LHCN-M2 (cell line): Measurements from ENCODE around the gene GALC. TPM values are rescaled to one million over a fixed set of nuclear protein-coding genes. Genes with fewer than 3 reads are reported as not detected.
A peak's percentile ranks its signal among the peaks of the same experiment; 100 is the strongest.

ENCODE experiments used
- DNase-seq: peaks from one replicate; pipeline ENCODE4 v3.0.0-alpha.2; 2012; ENCODE audit warnings: low read depth
- total RNA-seq: library from RNA; depleted of rRNA; stranded (reverse); fragments of >200 nt; gene quantifications from 2 replicates; pipeline ENCODE4 v1.2.3, GENCODE V29; 2014

Gene GALC
- total RNA-seq, 1 experiment from 2014 or later = 23.4 TPM

GRCh38 chr14:87960013-87960787 is 32.8 kb downstream of the GALC start:
- no peak for DNase-seq

DNA sequence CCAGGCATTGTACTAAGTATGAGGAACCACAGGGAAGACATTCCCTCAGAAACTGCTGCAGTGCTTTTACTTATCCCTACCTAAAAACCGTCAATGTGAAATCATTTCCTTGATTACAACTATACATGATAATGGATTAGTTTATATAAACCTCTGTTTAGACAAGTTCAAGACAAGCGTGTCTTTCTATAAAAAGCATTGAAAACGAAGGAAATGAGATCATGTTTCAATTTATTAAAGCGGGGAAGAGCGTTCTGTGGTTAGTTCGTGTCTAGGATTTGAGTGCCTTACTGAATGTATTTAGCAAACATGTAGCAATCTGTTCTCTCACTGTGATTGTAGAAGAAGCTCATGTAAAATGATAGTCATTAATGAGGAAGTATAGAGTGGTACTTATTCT is 37.5 kb downstream of the GALC start:
- DNase-seq = no peak

DNA sequence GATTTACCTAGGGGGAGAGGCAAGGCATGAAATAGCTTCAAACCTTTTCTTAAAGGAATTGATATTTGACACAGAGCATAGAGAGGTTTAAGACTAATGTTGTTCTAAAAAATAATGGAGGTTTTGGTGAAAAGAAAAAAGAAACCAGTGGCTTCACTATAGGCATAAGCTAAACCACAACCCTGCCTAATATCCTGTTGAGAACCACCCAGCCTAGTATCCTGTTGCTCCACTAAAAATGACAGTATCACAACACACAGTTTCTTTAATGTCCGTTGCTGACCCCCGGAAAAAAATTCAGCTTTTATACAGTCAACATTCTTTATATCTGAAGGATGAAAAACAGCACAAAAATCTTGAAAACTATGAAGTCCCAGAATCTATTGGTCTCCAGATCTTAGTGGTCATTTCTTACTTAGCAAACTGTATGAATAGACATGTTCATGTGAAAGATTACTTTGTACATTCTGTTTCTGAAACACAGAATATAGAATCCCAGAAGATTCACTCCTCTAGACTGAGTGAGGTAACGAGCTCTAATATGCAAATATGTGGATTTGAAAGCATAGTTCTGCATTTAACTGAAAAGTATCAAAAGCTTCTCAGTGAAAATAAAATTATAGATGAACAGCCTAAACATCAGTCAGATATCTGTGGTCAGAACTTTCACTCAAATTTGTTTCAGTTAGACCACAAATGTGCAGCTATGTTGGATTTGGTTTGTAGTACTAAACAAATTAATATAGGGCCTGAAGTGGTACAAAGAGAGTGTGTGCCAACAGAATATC is 40.5 kb downstream of the GALC start:
- DNase-seq = no peak

DNA sequence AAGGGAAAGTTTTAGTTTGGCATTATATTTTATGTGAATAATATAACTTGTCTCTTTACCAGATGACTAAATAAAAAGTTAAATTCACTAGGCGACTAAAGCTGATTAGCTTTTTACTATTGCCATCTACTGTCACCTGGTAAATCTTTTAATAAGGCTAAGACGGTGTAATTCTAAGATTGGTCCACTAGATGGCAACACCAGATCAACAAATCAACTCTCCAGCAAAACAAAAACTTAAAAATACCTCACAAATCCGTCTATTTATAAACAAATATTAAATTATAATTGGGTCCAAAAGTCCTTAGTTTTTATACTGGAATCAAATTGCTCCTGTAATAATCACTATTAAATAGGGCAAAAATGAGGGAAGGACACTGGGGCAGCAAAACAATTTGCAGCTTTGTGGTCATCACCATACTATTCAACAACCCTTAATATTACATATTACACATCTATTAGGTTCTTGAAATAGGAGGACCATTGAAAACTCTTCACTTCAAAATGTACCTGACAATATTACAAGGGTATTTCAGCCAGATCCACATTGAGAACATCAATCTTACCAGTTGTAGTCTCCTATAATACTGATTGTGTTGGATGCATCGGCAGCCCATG is 47.9 kb downstream of the GALC start:
- peak; percentile 45 for DNase-seq

- DNase-seq = no peak
Observed at GRCh38 chr14:87940894-87941293, 52.1 kb downstream of the GALC start.

GRCh38 chr14:87940382-87940781 is 52.6 kb downstream of the GALC start:
- no peak for DNase-seq

- no peak for DNase-seq
Observed at GRCh38 chr14:87935886-87936285, 57.1 kb downstream of the GALC start.

GRCh38 chr14:87935081-87935828 is 57.7 kb downstream of the GALC start:
- no peak for DNase-seq

- peak; percentile 5 for DNase-seq
Observed at GRCh38 chr14:87934185-87934584, 58.8 kb downstream of the GALC start.

GRCh38 chr14:87916886-87917275 is 76.1 kb downstream of the GALC start:
- DNase-seq = no peak

DNA sequence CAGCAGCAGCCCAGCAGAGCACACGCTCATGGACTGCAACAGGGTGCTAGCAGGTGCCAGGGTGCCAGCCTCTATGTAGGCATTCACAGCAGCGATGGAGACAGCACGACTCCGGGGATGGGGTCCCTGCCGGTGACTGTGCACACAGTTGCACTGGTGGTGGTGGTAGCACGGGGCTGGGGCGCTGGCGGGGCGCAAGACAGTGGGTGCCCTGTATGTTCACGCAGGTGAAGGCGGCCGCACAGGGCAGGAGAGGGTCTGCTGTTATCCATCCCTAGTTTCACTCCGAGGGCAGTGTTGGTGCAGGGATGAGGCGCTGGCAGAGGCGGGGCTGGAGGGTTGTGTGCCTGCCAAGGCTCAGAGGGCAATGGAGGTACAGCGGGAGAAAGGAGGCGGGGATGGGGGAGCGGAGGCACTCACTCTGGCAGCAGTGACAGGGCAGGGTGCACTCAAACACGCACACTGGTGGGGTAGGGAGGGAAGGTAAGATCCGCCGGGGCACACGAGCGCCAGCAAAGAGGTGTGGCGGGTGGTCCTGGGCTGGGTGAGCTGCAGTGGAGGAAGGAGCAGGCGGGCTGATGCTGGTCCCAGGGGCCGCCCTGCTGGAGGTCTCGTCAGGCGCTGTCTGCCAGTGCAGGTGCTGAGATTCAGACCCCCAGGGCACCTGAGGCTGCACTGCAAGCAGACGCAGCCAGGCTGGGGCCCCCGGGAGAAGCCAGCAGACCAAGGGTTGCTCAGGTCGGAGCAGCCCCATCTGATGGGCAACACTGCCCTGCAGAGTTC is 76.7 kb downstream of the GALC start:
- DNase-seq = no peak

- DNase-seq = no peak
Observed at GRCh38 chr14:87908550-87908949, 84.4 kb downstream of the GALC start.

- no peak for DNase-seq
Observed at GRCh38 chr14:87901652-87902051, 91.3 kb downstream of the GALC start.

- DNase-seq = no peak
Observed at GRCh38 chr14:87901236-87901635, 91.7 kb downstream of the GALC start.

GRCh38 chr14:87899228-87899627 is 93.8 kb downstream of the GALC start:
- DNase-seq = no peak

GRCh38 chr14:87898301-87898700 is 94.7 kb downstream of the GALC start:
- peak; percentile 5 for DNase-seq

- peak; percentile 43 for DNase-seq
Observed at GRCh38 chr14:87896393-87897380, 96.3 kb downstream of the GALC start.

DNA sequence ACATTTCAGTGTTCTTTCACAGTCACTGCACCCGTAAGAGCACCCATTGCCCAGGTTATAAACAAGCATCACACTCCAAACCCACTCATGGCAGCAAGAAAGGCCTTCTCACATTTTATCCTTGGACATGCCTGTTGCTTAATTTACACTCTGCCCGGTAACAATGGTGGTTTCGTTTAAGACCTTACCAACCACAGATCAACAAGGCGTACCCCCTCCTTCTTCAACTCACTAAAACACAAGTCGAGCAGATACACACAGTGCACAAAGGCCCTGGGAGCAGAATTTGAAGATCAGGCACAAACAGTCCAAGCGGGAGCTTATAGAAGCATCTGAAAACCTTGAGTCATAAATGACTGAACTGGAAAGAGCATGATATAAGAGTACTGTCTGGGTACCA is 98.1 kb downstream of the GALC start:
- DNase-seq = no peak

GRCh38 chr14:87892763-87893162 is 100.2 kb downstream of the GALC start:
- no peak for DNase-seq
